Aorta (tissue), 5 donors: ENCODE measurements around the gene LDLRAD4. TPM values are rescaled to one million over a fixed set of nuclear protein-coding genes. Genes with fewer than 3 reads are reported as not detected.

Experiments
- ATAC-seq: fragments of 200-7000 bp; cut with Tn5 transposase; one replicate; pipeline ENCODE4 v1.9.1; 2022; ENCODE audit warnings: moderate library complexity; ENCODE audit not compliant: low FRiP score
- DNase-seq, 2 donors: peaks; one replicate each; pipeline ENCODE4 v3.0.0-alpha.2; 2020
- H3K27ac ChIP-seq, 2 donors: one replicate each; pipeline ENCODE4 v1.5.1; 2013; ENCODE audit warnings: low read length in 2 of 2, mild to moderate bottlenecking in 2 of 2, moderate library complexity in 2 of 2, control low read depth in 1 of 2, inconsistent platforms in 1 of 2, low read depth in 1 of 2
- H3K27me3 ChIP-seq, 2 donors: one replicate each; pipeline ENCODE4 v1.6.1; 2013; ENCODE audit warnings: control low read depth in 1 of 2, low read length in 1 of 2, mild to moderate bottlenecking in 1 of 2, moderate library complexity in 1 of 2; ENCODE audit not compliant: insufficient read depth in 2 of 2, control insufficient read depth in 1 of 2
- H3K36me3 ChIP-seq, 2 donors: one replicate each; pipeline ENCODE4 v1.6.1; 2013; ENCODE audit warnings: control low read depth in 1 of 2, low read length in 1 of 2, mild to moderate bottlenecking in 1 of 2; ENCODE audit not compliant: insufficient read depth in 2 of 2, control insufficient read depth in 1 of 2
- H3K4me1 ChIP-seq, 2 donors: one replicate each; pipeline ENCODE4 v1.6.1; 2013; ENCODE audit warnings: low read length in 2 of 2, control low read depth in 1 of 2, mild to moderate bottlenecking in 1 of 2, moderate library complexity in 1 of 2; ENCODE audit not compliant: insufficient read depth in 2 of 2, control insufficient read depth in 1 of 2
- H3K4me3 ChIP-seq, 2 donors: one replicate each; pipeline ENCODE4 v1.5.1; 2013; ENCODE audit warnings: low read length in 2 of 2, control low read depth in 1 of 2, mild to moderate bottlenecking in 1 of 2
- H3K9me3 ChIP-seq: one replicate; pipeline ENCODE4 v1.6.1; 2013; ENCODE audit warnings: mild to moderate bottlenecking, low read length; ENCODE audit not compliant: control insufficient read depth
- WGBS, 2 donors: extraction: QIAGEN DNeasy Blood & Tissue Kit; methylation state at CpG; one replicate each; pipeline ENCODE4 v1.1.7; 2013; 5-methylcytosine and 5-hydroxymethylcytosine counted together
- intact Hi-C, 2 donors: fragments of 100-400 bp; cut with DNase I; formaldehyde crosslinking; loops; one replicate each; pipeline versions ENCODE4 v1.14.2 to v1.15.0; 2022
- polyA plus RNA-seq, 2 donors: library from polyadenylated mRNA; stranded (reverse); fragments of 200-250 nt; gene quantifications; one replicate each; pipeline ENCODE4 v1.2.3, GENCODE V29; 2013
- total RNA-seq, 2 donors: library from RNA; stranded (reverse); fragmentation: NEBNext Ultra II Directional; extraction: Animal tissue kit (Norgen Biotek cat#: 25700); gene quantifications; one replicate each; pipeline ENCODE4 v1.2.1, GENCODE V29; 2021
- donor health status: healthy with polysubstance abuse.
- donor health status: Bipolar disorder and iron deficiency.
- donor health status: DM: no; HTN: no; CAD: no.
- donor health status: DM: no; HTN: no; CAD: no.
- donor health status: DM: yes; HTN: yes; CAD: no.

The LDLRAD4 gene
- total and polyA plus RNA-seq, 4 donors = 7.0 to 112 (median 36.9) TPM

DNA sequence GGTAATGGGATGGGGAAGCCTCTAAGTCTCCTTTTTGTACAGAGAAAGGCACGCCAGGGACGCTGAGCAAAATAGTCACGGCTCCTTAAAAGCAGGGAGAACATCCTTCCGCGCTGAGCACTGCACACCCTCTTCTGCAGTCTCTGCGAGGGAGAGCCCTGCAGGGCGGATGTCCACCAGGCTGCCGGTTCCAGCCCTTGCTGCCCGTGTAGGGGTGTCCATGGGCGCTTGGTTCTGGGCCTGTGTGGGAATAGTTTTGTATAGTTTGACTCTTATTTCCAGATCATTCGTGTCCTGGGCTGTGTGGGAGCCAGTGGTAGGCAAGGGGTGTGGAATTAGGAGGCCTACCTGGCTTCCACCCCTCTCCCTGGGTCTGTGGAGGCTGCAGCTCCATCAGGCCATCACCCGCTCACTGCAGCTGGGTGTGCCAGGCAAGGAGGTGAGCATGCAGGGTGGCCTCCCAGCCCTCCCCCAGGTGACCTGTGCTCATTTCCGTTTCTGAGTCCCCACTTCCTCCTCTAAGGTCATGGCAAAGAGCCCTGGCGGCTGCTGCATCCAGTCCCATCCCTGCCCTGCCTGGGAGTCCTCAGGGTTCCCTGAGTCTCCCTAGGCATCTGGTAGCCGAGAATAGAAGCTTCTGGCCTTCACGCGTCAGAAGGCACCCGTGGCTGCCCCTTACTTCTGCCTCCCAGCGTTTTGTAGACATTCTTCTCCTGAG is 202.6 kb downstream of the LDLRAD4 start:
- peaks cover under 1 to 2% of the 10 kb centered on the region in 2 donors for H3K4me1 ChIP-seq
- no peaks in the 10 kb centered on the region for H3K27me3 ChIP-seq
- no peaks in the 10 kb centered on the region for H3K36me3 ChIP-seq
- no peak overlapping the region for H3K4me3 ChIP-seq
- ATAC-seq (no peak), DNase-seq (no peak)
- WGBS, 2 donors = 92 to 94% methylated on average over 19 of the region's 19 CpGs
- no peak overlapping the region for H3K27ac ChIP-seq
- no peaks in the 10 kb centered on the region for H3K9me3 ChIP-seq
- intact Hi-C loops = loop anchor here (5.0 kb wide), 2 partner anchors 39 to 204 kb away; partner anchors contain the start of gene LDLRAD4 (in 1 of the 2)

GRCh38 chr18:13422541-13423147 is 204.1 kb downstream of the LDLRAD4 start:
- Histone ChIP-seq H3K4me3 (no peak overlapping the region), H3K9me3 (no peaks in the 10 kb centered on the region), H3K4me1 (peaks cover 0 to 2% of the 10 kb centered on the region in 2 donors), H3K27me3 (no peaks in the 10 kb centered on the region), H3K36me3 (no peaks in the 10 kb centered on the region), H3K27ac (peak overlapping the region in 1 of 2 donors; percentile 70)
- ATAC-seq (peak; percentile 63), DNase-seq (peak; percentile 79 to 82)
- intact Hi-C loops = loop anchor here (2.0 to 5.0 kb wide), 3 partner anchors 34 to 205 kb away; partner anchors contain the start of gene LDLRAD4 (in 1 of the 2)
- 36 to 44% methylated on average over 5 of the region's 5 CpGs for WGBS, 2 donors

GRCh38 chr18:13423352-13423751 is 204.8 kb downstream of the LDLRAD4 start:
- no peak for DNase-seq
- H3K4me1 ChIP-seq = peaks cover 0 to 2% of the 10 kb centered on the region in 2 donors
- H3K4me3 ChIP-seq = no peak overlapping the region
- H3K27me3 ChIP-seq = no peaks in the 10 kb centered on the region
- no peaks in the 10 kb centered on the region for H3K36me3 ChIP-seq
- H3K27ac ChIP-seq = no peak overlapping the region
- H3K9me3 ChIP-seq = no peaks in the 10 kb centered on the region
- no peak for ATAC-seq
- intact Hi-C loops = loop anchor here (2.0 to 5.0 kb wide), 3 partner anchors 35 to 206 kb away; partner anchors contain the start of gene LDLRAD4 (in 1 of the 2)
- WGBS, 2 donors = 96 to 99% methylated on average over 9 of the region's 9 CpGs

GRCh38 chr18:13424363-13424762 is 205.8 kb downstream of the LDLRAD4 start:
- Histone ChIP-seq H3K4me3 (no peak overlapping the region), H3K4me1 (peaks cover 0 to 2% of the 10 kb centered on the region in 2 donors), H3K36me3 (no peaks in the 10 kb centered on the region), H3K27ac (no peak overlapping the region), H3K27me3 (no peaks in the 10 kb centered on the region), H3K9me3 (no peaks in the 10 kb centered on the region)
- intact Hi-C loops = loop anchor here (5.0 kb wide), 2 partner anchors 42 to 207 kb away; partner anchors contain the start of gene LDLRAD4 (in 1 of the 2)
- no peak for ATAC-seq
- WGBS, 2 donors = 94 to 96% methylated on average over 7 of the region's 7 CpGs
- no peak for DNase-seq

- H3K36me3 ChIP-seq = no peaks in the 10 kb centered on the region
- ATAC-seq (no peak), DNase-seq (no peak)
- H3K9me3 ChIP-seq = no peaks in the 10 kb centered on the region
- intact Hi-C loops = no loop called here
- no peaks in the 10 kb centered on the region for H3K4me1 ChIP-seq
- WGBS, 2 donors = 85 to 90% methylated on average over 16 of the region's 16 CpGs
- H3K27ac ChIP-seq = no peak overlapping the region
- no peaks in the 10 kb centered on the region for H3K27me3 ChIP-seq
- no peak overlapping the region for H3K4me3 ChIP-seq
Measured at GRCh38 chr18:13425357-13426091, 207.0 kb downstream of the LDLRAD4 start.

GRCh38 chr18:13427354-13427753 is 208.8 kb downstream of the LDLRAD4 start:
- no peaks in the 10 kb centered on the region for H3K9me3 ChIP-seq
- WGBS, 2 donors = 5 to 7% methylated on average over 3 of the region's 3 CpGs
- no peak overlapping the region for H3K4me3 ChIP-seq
- H3K4me1 ChIP-seq = no peaks in the 10 kb centered on the region
- H3K27me3 ChIP-seq = no peaks in the 10 kb centered on the region
- peak overlapping the region in 1 of 2 donors; percentile 49 for H3K27ac ChIP-seq
- intact Hi-C loops = no loop called here
- no peaks in the 10 kb centered on the region for H3K36me3 ChIP-seq
- DNase-seq (no peak), ATAC-seq (peak; percentile 81)

GRCh38 chr18:13428319-13428718 is 209.8 kb downstream of the LDLRAD4 start:
- DNase-seq (no peak), ATAC-seq (no peak)
- WGBS, 2 donors = 64 to 72% methylated on average over 3 of the region's 3 CpGs
- Histone ChIP-seq H3K4me3 (no peak overlapping the region), H3K4me1 (no peaks in the 10 kb centered on the region), H3K36me3 (no peaks in the 10 kb centered on the region), H3K27ac (no peak overlapping the region), H3K9me3 (no peaks in the 10 kb centered on the region), H3K27me3 (no peaks in the 10 kb centered on the region)
- intact Hi-C loops = no loop called here

DNA sequence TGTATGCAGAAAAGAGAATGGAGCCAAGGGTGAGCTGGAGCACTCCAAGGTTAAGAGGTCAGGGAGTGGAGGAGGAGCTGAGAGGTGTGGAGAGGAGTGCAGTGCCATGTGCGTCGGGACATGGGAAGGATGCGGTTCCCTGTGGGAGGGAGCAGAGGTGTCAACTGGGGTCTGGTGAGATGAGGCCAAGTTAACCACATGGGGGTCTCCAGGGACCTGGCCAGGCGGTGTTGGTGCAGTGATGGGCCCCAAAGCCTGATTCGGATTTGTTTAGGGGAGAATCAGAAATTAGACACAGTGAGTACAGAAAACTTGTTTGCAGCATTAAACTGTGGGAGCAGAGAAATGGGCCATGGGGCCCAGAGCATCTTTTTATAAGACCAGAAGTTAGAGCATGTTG is 210.5 kb downstream of the LDLRAD4 start:
- intact Hi-C loops = no loop called here
- DNase-seq = no peak
- H3K27me3 ChIP-seq = no peaks in the 10 kb centered on the region
- no peak overlapping the region for H3K27ac ChIP-seq
- no peak overlapping the region for H3K4me3 ChIP-seq
- no peaks in the 10 kb centered on the region for H3K36me3 ChIP-seq
- WGBS, 2 donors = 94 to 98% methylated on average over 5 of the region's 5 CpGs
- no peaks in the 10 kb centered on the region for H3K9me3 ChIP-seq
- ATAC-seq = no peak
- no peaks in the 10 kb centered on the region for H3K4me1 ChIP-seq
